ENCODE results near the gene SCAND1.

DNA sequence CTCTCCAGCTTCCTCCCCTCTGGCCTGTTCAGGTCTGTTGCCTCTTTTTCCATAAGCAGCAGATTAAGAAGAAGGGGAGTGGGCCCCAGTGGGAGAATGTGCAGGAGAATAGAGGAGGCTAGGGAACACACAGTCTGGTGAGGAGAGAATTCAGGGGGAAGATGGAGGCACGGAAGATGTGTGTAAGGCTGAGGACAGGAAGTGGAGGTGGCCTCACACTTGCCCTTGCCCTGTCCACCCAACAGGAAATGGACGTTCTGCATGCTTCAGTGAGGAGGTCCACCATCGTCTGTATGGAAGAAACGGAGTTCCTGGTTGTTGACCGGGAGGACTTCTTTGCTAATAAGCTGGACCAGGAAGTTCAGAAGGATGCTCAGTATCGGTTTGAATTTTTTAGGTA, 30.1 kb upstream of the SCAND1 start:
- no peak for TF ChIP-seq POLR2A (IDR thresholded peaks at IDR 0.05)
- TF ChIP-seq, protein P1, sequence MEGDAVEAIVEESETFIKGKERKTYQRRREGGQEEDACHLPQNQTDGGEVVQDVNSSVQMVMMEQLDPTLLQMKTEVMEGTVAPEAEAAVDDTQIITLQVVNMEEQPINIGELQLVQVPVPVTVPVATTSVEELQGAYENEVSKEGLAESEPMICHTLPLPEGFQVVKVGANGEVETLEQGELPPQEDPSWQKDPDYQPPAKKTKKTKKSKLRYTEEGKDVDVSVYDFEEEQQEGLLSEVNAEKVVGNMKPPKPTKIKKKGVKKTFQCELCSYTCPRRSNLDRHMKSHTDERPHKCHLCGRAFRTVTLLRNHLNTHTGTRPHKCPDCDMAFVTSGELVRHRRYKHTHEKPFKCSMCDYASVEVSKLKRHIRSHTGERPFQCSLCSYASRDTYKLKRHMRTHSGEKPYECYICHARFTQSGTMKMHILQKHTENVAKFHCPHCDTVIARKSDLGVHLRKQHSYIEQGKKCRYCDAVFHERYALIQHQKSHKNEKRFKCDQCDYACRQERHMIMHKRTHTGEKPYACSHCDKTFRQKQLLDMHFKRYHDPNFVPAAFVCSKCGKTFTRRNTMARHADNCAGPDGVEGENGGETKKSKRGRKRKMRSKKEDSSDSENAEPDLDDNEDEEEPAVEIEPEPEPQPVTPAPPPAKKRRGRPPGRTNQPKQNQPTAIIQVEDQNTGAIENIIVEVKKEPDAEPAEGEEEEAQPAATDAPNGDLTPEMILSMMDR (IDR thresholded peaks at IDR 0.05), result no peak
